DMS79 treated with DMSO at 0.1 percent for 48 hours (cell line): Measurements from ENCODE around the gene ACTN4.

Experiments
- DNase-seq: peaks from one replicate; lab custom pipeline; 2025; lab: John Stamatoyannopoulos, UW

Gene ACTN4

DNA sequence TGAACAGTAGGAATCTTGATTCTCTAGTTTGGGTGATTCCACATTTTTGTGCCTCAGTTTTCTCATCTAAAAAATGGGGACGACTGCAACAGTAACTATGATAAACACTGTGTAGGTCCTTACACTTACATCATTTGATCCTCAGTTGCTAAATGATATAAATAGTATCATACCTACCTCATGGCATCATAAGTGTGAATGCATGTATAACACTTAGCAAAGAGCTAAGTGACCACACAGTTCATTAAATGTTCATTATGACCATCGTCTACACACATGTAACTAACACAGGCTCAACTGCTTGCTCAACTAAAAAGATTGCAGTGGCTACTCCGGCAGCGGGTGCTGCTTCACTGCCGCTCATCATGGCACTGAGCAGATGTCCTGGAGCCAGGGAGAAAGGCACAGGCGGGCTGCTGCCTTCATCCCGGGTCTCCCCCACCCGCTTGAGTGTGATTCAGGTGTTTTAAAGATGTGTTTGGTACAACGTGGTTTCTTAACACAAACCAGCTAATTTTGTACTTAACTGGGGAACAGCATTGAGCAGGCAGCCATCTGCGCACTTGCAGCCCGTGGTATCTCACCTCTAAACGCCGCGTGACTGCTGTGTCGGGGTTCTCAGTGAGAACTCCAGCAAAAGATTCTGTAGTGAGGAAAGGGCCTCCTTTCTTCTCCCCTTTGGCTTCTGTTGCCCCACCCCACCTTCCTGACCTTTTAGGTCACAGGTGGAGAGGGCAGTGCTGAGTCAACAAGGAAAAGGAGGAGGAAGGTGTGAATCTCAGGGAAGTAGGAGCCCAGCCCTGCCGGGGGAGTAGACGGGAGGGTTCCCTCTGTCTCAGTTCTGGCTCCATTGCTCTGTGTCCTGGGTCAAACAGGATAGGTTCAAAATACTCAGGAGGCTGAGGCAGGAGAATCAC is 11.7 kb upstream of the ACTN4 start:
- DNase-seq: no peak

GRCh38 chr19:38638461-38638860 is 9.0 kb upstream of the ACTN4 start:
- DNase-seq: no peak

DNA sequence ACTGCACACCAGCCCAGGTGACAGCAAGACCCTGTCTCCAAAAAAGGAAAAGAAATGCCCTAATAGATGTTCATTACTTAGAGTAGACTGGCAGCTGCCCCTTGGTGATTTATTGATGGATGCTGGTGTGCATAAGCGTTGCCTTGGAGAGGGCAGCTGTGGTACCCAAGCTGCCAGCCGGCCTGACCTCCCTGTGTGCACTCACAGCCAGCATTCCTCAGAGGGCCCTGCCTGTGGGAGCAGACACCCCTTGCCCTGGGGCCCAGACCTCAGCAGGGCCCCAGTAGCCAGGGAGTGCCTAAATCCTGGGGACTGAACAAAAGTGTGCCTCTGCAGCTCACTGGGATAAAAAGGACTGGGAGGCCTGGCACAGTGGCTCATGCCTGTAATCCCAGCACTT is 7.8 kb upstream of the ACTN4 start:
- no peak for DNase-seq

- DNase-seq: no peak
Measured at GRCh38 chr19:38640368-38640767, 7.1 kb upstream of the ACTN4 start.

DNA sequence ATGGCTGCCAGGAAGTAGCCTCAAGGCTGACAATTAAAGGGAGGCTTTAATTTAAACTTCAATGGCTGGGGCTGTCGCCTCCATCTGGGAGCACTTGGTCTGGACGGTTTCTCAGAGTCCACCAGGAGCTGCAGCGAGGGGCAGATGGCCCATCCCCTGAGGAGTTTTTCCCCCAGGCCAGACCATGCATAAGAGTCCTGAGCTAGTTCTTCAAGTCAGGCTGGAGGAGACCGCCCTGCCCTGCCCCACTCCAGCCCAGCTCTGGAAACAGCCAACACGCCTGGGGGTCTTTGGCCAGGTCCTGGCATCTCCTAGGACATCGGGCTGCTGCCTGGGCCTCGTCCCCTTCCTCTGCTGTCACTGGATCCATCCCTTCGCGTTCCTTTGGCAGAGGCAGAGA is 5.3 kb upstream of the ACTN4 start:
- no peak for DNase-seq

DNA sequence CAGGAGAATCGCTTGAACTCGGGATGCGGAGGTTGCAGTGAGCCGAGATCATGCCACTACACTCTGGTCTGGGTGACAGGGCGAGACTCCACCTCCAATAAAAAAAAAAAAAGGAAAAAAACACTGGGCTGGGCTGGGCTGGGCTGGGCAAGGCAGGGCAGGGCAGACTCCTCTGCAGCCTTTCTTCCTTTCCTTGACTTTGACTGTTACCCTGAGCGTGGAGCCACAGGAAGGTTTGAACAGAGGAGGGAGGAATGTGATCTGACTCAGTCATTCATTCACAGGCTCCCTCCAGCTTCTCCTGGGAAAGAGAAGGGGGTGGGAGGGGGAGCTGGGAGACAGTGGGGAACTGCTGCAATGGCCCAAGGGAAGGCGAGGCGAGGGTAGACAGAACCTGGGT is 2.7 kb upstream of the ACTN4 start:
- DNase-seq: no peak

- DNase-seq: peak; percentile 51
Measured at GRCh38 chr19:38647966-38648768, 718 bp downstream of the ACTN4 start.

GRCh38 chr19:38648769-38649304 is 1.4 kb downstream of the ACTN4 start:
- DNase-seq: peak; percentile 24

GRCh38 chr19:38649305-38650171 is 2.1 kb downstream of the ACTN4 start:
- DNase-seq: peak; percentile 66

DNA sequence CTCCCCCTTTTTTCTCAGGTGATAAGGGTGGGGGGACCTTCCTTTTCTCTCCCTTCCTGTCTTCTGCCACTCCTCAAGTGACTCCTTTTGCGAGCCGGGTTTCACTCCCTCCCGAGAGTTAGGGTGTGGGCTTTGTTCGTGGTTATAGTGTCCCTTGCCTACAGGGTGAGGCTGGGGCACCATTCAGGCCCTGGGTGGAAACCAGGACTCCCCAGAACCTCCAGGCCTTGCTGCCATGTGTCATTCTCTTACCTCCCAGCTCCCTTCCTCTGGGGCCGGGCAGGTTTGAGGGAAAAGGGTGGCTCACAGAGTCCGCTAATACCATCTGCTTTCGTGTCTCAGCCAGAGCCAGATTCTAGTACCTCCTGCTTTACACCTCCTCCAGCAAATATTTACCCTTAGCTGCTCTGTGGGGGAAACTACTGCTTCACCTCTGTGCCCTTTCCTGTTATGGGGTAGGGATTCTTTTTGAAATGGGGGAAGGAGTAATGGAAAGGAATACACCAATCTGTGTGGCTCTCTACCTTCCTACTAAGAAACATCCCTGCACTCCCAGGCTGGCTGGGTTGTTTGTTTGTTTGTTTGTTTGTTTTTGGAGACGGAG is 2.8 kb downstream of the ACTN4 start:
- no peak for DNase-seq

DNA sequence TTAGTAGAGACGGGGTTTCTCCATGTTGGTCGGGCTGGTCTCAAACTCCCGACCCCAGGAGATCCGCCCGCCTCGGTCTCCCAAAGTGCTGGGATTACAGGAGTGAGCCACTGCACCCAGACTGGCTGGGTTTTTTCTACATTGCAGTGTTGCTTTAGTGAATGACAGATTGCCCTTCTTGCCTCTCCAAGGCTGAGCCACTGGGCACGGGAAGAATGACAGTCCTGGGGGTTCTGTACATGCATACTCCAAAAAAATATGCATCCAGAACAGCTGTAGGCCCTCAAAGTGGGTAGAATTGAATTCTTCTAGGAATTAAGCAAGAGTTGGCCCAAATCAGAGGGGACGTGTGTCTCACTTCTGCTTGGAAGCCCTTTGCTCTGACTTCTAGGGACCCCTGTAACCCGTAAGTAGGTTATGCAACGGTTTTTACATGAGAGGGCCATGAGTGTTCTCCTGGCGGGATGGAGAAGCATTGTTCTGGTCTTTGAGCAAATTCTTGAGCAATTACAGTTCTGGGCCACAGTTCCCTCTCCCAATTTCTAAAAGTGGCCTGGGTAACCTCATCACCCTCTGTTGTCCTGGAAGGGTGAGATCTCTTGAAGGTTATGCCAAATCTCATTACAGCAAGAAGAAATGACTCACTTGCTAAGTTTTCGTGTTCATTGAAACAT is 3.6 kb downstream of the ACTN4 start:
- DNase-seq: no peak

- DNase-seq: no peak
Measured at GRCh38 chr19:38653028-38653571, 5.7 kb downstream of the ACTN4 start.

GRCh38 chr19:38654628-38655055 is 7.2 kb downstream of the ACTN4 start:
- DNase-seq: no peak

- DNase-seq: no peak
Measured at GRCh38 chr19:38655148-38655824, 7.8 kb downstream of the ACTN4 start.

DNA sequence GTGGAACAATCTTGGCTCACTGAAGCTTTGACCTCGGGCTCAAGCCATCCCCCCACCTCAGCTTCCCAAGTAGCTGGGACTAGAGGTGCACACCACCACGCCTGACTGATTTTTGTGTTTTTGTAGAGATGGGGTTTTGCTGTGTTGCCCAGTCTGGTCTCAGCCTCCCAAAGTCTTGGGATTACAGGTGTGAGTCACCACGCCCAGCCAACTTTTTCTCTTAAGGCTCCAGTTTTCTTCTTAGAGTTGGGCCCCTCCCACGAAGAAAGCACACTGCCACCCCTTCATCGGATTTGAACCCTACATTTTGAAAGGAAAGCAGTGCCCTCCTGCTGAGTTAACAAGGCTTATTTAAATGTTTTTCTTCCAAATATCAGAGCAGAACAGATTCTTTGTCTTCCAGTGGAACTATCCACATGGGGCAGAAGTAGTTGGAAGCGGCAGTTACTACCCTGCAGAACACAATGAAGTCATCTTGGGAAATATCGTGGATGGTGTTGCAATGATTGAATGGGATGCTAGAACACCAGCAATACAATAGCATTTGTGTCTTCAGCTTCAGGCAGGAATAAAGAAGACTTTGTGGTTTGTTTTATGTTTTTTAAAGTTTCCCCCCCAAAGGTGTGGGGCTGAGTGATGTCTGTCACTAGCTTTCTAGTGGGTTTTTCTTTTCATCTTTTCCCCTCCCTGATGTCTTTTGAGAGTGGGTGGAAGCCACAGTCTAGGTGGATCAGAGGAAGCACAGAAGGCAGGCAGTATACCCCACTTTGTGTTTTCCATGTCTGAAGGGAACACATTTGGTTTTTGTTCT is 8.9 kb downstream of the ACTN4 start:
- DNase-seq: no peak

DNA sequence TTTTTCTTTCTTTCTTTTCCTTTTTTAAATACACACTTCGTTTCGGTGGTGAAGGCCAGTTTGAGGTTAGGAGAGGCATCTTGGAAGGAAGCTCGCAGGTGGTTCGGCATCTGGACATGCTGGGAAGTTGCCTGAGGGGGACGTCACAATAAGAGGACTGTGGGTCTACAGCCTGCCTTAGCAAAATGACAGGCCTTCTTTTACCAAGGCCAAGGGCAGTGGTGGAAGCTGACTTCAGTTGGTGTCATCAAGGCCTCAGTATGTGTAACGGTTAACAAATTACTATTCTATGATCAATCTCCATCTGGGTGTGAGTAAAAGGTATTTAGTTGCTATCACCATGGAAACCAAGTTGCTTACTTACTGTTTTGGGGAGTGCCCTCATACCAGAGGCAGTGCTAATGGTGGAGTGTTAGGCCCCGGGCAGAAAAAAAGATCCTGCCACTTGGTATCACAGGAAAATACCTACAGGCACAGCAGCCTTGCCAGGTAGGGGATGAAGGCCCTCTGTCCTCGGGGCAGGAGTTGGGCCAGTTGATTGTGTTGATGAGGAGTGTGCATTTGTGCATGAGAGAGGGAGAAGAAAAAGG is 10.3 kb downstream of the ACTN4 start:
- no peak for DNase-seq

DNA sequence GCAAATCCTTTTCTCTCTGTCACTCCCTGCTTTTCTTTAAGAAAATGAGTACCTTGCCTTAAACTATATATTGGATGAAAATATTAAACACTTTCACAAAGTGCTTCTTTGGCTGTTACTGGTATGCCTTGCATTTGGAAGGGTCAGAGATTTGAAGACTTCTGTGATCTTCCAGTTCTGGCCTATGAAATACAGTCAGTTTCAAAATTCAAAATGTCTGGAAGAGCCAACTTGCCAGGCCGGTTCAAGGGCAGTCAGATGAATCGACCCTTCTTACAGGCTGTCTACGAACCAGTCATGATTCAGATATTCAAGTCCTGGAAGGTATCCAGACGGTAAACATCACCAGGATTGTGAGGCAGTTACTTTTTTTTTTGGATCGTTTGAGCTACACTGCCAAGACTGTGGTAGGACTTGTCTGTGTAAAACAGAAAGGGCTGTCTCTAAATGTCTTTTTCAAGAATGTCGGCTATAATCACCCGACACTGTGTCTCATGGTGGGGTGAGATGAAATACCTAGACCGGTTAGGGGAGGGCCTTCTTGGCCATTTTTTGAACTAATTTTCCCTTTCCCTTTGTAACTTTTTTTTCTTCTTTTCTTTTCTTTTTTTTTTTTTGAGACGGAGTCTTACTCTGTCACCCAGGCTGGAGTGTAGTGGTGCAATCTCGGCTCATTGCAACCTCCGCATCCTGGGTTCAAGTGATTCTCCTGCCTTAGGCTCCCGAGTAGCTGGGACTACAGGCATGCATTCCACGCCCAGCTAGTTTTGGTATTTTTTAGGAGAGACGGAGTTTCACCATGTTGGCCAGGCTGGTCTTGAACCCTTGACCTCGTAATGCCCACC is 11.2 kb downstream of the ACTN4 start:
- peak; percentile 97 for DNase-seq

GRCh38 chr19:38660724-38661123 is 13.3 kb downstream of the ACTN4 start:
- no peak for DNase-seq
